Measurements from ENCODE around the gene INPP4B.

DNA sequence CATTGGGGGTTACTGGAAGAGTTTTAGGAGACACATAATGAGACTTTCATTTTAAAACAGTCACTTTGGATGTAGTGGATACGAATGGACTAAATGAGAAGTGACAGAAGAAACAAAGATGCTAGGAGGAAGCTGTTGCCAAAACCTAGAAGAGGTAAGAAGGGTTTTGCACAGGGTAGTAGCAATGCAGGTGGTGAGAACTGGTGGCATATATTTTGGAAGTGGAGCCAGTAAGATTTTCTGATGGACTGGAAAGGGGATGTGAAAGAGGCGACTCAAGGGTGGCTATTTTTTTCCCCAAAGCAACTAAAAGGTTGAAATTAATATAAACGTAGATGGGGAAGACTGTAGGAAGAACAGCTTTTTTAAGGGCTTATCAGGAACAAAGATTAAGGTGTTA, 747.7 kb downstream of the INPP4B start:
- TF ChIP-seq EZH2phosphoT487 (IDR thresholded peaks at IDR 0.05; ENCODE audit: insufficient read depth, low read depth), result no peak
- TF ChIP-seq EZH2 (IDR thresholded peaks at IDR 0.05; ENCODE audit: insufficient read depth, poor library complexity, severe bottlenecking), result no peak

All from GM23248 (cell line).